HG02678 (cell line): ENCODE data around the gene USP4.
"Not testable (repeated sequence)": the region's sequence is repeated elsewhere in the genome, so short reads cannot be mapped to it uniquely, and the experiment has no call there.

Experiments
- ATAC-seq: cut with Tn5 transposase; IDR thresholded peaks from one replicate; pipeline ENCODE4 v1.9.1; 2021; ENCODE audit warnings: mild to moderate bottlenecking, moderate library complexity; ENCODE audit not compliant: unreplicated experiment

The USP4 gene

DNA sequence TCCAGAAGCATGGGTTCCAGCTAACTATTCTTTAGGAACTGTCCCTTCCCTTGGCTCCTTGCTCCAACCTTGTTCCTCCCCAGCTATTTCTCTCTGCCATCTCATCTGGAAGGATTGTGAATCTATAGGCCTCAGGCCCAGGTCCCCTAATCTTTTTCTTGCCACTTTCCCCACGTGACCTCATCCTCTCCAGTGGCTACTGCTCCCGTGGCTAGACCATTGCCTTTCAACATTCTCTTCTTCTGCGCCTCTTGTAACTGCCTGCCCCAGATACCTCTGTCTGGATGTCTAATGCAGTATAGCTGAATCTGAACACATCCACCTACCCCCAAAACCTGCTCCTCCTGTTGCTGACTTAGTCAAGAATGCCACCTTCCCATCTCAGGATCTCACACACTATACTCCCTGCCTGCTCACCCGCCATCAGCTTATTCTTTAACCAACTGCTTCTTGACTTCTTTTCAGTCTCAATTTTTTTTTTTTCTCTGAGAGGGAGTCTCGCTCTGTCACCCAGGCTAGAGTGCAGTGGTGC, 13.1 kb upstream of the USP4 start:
- no peak for ATAC-seq

GRCh38 chr3:49352281-49352680, 12.4 kb upstream of the USP4 start:
- ATAC-seq = no peak

DNA sequence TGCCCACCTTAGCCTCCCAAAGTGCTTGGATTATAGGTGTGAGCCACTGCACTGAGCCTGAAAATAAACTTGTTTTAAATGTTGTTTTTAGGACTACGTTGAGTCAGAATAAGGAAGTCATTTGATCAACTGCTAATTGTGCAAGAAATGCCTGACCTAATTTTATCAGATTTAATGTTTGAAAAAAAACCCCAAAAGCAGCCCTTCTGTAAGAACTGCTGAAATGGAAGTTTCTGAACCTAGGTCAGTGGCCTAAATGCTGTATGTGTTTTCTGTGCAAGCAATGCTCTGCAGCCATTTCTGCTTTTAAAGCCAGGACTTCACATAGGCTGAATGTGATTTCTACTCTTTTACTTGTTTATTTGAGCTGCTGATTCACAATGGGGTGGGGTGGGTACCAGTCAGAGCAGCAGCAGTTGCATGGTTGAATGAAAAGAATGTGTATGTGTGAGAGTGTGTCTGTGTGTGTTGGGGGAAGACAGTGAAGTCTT, 11.7 kb upstream of the USP4 start:
- no peak for ATAC-seq

DNA sequence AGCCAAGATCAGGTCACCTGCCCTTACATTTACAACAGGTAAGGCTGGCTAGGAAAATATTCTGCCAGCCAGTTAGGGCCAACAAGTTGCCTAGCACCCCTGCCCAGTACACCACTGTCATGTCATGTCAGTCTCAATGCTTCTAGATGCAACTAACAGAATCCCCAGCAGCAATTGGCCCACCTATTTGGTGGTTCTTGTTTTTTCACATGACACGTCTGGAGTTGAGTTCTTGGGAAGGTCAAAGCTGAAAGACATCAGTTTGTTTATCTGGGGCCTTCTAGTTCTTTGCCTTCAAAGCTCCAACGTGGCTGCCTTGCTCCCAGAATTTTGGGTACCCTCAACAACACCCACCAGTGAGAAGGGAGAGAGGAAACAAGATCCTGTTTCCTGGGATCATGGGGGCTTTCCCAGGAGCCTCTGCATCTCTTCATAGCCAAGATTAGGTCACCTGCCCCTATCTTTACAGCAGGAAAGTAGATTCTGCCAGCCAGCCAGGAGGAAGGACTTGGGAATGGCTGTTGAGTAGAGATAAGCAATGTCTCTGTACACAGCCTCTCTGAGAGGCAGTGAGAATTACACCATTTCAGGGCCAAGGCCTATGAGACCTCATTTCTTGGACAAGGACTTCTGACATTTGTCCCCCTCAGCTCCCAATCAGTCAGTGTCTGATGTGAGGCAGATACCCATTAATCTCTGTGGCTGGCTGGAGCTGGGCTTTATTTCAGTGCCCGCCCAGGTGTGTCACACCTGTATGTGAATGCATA, 9.7 kb upstream of the USP4 start:
- no peak for ATAC-seq

GRCh38 chr3:49348361-49348760, 8.5 kb upstream of the USP4 start:
- ATAC-seq = not testable (repeated sequence)

DNA sequence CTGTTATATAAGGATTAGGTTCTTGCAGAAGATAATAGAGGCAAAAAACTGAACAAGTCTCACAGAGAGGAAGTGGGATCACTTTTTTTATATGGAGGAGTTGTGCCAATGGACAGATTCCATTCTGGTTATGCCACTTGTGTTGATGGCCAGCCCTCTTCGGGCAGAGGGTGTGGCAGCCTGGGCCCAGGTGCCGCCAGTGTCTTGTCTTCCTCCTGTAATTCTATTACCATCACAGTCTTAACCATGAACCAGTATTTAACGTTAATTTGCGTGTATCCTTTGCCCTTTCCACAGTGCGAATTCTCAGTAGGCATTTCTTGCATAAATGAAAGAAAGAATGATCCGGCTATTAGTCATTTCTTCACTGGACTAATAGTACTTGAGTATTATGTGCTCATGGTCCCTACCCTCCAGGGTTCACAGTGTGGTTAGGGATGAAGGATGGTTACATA, 7.0 kb upstream of the USP4 start:
- no peak for ATAC-seq

DNA sequence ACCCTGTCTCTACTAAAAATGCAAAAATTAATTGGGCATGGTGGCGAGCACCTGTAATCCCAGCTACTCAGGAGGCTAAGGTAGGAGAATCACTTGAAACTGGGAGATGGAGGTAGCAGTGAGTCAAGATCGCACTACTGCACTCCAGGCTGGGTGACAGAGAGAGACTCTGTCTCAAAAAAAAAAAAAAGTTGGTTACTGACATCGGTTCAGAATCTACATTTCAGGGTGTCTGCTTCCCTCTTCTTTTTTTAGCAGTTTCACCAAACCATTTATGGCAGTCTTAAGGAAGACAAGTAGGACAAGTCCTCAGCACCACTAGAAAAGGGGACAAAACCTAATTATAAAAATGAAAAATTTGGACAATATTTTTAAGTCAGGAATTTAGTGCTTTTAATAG, 3.3 kb upstream of the USP4 start:
- no peak for ATAC-seq

- no peak for ATAC-seq
Observed at GRCh38 chr3:49341996-49342395, 2.1 kb upstream of the USP4 start.

DNA sequence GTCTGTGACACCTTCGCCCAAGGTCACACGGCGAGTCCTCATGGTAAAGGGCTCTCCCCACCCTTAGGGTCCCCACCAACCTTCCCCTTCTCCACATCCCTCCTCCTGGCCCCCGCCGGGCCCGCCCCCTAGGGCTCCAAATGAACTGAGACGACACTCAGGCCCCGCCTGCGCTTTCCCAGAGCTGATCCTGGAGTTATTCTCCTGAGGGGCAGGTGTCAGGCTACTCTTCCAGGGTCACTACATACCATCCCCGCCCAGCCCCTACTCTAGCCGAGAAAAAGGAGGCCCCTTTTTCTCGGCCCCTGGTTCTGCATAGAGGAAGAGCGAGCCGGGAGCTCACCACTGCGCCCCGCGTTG, 292 bp downstream of the USP4 start:
- ATAC-seq = no peak

DNA sequence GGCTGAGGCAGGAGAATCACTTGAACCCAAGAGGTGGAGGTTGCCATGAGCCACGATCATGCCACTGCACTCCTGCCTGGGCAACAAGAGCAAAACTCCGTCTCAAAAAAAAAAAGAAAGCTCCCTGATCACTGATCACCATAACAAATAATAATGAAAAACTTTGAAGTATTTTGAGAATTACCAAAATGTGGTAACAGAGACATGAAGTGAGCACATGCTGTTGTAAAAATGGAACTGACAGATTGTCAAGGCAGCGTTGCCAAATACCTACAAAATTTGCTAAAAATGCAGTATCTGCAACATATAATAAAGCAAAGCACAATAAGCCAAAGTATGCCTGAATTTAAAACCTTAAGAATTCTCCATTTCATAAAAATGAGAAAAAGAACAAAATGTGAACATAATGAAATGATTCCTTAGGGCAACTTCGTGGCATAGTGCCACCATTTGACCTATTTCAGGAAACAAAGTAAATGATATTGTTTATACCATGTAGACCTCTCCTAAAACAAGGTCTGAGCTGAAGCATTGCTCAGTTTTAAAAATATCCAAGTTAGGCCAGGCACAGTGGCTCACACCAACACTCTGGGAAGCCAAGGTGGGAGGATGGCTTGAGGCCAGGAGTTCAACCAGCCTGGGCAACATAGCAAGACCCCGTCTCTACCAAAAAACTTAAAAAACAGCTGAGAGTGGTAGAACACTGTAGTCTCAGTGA, 5.8 kb downstream of the USP4 start:
- ATAC-seq = no peak

DNA sequence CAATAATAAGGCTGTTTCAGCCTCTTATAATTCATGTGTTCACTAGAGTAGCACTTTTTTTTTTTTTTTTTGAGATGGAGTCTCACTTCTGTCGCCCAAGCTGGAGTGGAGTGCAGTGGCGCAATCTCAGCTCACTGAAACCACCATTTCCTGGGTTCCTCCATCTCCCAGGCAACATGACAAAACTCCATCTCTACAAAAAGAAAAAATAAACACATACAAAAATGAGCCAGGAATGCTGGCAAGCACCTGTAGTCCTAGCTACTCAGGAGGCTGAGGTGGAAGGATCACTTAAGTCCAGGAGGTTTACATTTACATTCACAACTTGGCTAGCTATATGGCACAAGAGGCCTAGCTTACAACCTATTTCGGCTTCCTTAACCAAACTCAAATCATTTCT, 6.8 kb downstream of the USP4 start:
- ATAC-seq = no peak

DNA sequence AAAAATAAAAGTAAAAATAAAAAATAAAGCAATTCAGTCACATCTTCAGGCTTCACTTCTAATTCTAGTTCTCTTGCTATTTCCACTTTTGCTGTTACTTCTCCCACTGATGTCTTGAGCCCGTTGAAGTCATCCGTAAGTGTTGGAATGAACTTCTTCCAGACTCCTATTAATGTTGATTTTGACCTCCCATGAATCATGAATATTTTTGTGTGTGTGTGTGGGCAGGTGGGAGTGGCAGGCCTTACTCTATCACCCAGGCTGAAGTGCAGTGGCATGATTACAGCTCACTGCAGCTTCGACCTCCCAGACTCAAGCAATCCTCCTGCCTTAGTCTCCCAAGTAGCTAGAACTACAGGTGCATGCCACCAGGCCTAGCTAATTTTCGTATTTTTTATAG, 10.7 kb downstream of the USP4 start:
- ATAC-seq = no peak

GRCh38 chr3:49328350-49328749, 11.5 kb downstream of the USP4 start:
- ATAC-seq = not testable (repeated sequence)

DNA sequence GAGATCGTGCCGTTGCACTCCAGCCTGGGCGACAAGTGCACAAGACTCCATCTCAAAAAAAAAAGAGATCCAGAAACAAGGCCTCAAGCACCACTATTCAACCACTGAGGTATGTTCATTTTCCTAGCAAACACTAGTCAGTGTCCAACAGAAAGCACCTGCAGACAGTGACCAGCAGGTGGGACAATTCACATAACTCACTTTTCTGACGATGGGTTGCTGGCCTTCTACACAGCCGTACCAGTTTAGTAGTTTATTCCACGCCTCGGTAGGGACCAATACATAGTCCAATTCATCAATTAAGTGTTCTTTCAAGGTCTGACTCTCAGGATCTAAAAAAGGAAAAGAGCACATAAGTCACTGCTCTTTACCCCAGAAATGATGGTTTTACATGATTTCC, 12.4 kb downstream of the USP4 start:
- ATAC-seq = no peak

GRCh38 chr3:49324768-49325167, 15.1 kb downstream of the USP4 start:
- ATAC-seq = no peak

GRCh38 chr3:49316696-49317457, 23.0 kb downstream of the USP4 start:
- ATAC-seq = no peak

GRCh38 chr3:49313896-49314688, 25.8 kb downstream of the USP4 start:
- ATAC-seq = no peak

DNA sequence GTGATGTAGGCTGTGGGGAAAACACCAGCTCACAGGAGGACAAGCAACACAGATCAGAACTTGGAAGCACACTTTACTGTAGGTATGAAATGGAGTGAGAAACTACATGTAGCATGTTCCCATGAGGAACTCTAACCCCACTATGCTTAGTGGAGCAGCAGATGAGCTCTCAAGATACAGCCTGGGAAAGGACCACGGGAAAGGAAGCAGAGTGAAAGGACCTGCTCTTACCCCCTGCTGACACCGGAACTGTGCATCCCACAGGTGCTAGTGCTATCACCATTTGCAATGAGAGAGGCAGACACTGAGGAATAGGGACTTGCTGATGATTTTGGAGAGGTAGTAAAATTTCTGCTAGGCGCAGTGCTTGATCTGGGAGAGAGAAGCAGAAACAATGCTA, 28.6 kb downstream of the USP4 start:
- no peak for ATAC-seq

GRCh38 chr3:49310677-49311076, 29.2 kb downstream of the USP4 start:
- ATAC-seq = no peak

DNA sequence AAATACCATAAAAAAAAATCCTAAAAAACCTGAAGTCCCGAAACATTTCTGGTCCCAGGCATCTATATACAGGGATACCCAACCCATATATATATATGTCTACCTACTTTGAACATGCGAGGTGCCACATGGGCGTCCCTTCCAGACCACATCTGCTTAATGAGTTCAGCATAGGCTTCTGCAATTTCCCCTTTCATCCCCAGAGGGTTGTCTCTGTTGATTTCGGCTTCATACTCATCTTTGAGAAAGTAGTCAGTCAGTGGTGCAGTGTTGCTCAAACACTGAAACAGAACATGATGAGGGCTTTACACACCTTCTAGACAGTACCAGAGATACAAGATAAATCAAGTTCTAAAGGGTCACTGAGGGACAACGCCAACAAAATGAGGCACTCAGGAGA, 34.2 kb downstream of the USP4 start:
- no peak for ATAC-seq

DNA sequence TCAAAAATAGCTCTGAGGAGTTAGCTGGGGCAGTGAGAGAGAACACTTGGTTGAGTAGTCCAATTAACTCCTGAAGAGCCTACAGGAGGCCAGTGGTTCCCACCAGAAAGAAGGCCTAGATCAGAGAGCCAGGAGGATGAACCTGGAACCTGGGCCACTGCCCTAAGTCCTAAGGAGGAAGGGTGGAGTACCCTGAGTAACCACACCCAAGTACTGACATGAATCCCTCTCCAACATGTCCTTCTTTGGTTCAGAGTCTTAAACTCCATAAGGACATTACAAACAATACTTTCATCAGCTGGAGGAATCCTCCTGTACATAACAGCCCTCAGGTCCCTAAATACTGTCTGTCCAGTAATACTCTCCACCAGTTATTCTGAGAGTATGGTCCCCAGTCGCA, 37.2 kb downstream of the USP4 start:
- ATAC-seq = no peak
